ENCODE results near the gene C6orf136. TPM values are rescaled to one million over a fixed set of nuclear protein-coding genes. Genes with fewer than 3 reads are reported as not detected.

C6orf136 gene
- total and polyA plus RNA-seq, 10 of the 15 experiments (the other 5 are each of a cell fraction or from before 2014, with no cell fraction given): 5.2 to 24.1 (median 14.9) TPM

DNA sequence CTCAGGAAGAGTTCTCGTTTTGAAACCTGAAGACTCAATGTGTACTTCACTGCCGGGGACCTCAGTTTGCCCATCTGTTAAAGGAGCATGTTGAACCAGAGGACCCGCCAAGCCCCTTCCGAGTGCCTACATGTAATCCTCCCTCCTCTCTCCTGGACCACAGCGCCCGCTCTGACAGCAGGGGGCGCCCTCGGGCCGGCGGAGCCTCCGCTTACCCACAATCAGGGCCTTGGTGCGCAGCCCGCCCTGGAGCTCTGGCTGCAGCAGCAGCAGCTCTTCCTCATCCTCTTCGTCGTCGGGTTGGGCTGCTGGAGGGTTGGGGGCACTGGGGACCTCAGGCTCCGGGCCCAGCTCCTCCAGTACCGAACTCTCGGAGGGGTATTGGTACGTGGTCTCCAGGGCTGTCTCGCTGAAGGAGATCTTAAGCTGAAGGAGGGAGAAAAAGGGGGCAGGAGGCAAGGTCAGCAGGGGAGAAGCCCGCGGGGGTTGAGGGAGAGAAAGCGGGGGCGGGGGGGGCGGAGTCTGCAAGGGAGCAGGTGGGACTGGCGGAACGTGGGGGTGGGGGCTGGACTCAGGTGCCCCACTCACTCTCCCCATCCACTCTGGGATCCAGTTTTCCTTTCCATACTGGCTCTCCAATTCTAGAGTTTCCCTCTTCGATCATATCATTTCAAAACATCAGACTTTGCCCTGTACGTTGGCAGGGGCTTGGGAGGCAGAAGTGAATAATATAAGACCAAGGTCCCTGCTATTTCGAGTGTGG is 32.2 kb downstream of the C6orf136 start:
- Histone ChIP-seq H3K9ac (ENCODE audit: control insufficient read depth, insufficient read depth, low read length) (peak overlapping the region; percentile 73), H3K36me3 (ENCODE audit: control insufficient read depth in 2 of 2, insufficient read depth in 2 of 2, low read length in 1 of 2) (peaks cover 10 to 24% of the 10 kb centered on the region in 2 experiments), H3K27me3 (replicated peaks in 1 of 2; ENCODE audit: control insufficient read depth in 2 of 2, insufficient read depth in 2 of 2, low read length in 1 of 2) (no peaks in the 10 kb centered on the region), H3K4me1 (ENCODE audit: control insufficient read depth, insufficient read depth, low read length) (peaks cover 8% of the 10 kb centered on the region), H4K20me1 (ENCODE audit: control insufficient read depth, insufficient read depth) (peaks cover 5% of the 10 kb centered on the region; the same call in 1 of the 2 replicates), H3K4me2 (ENCODE audit: control insufficient read depth, insufficient read depth) (peak overlapping the region; percentile 89), H2AFZ (ENCODE audit: control insufficient read depth, low read depth, low read length) (no peak overlapping the region), H3K4me3 (peak overlapping the region; percentile 100), H3K79me2 (ENCODE audit: control insufficient read depth, insufficient read depth, low read length) (peaks cover 58% of the 10 kb centered on the region), H3K27ac (ENCODE audit: control insufficient read depth, insufficient read depth) (peak overlapping the region; percentile 65), H3K9me3 (replicated peaks; ENCODE audit: control insufficient read depth, insufficient read depth, low read length) (no peaks in the 10 kb centered on the region)
- ATAC-seq (peak; percentile 79), DNase-seq (ENCODE audit: low read depth, low spot score) (no peak), FAIRE-seq (peak; percentile 80)
- WGBS (ENCODE audit: insufficient coverage, insufficient replicate concordance, low lambda C conversion rate, missing lambda C conversion rate): 1% methylated on average over 23 of the region's 31 CpGs
- ChIA-PET POLR2A (interaction anchor here (0.6 to 9.5 kb wide), 11 partner anchors 11 to 206 kb away, joined by 3 to 200 read pairs (median 3); partner anchors contain the start of genes ABCF1, DDR1, MDC1 and MRPS18B), RAD21 (ENCODE audit: unreplicated experiment) (interaction anchor here (0.7 to 14.2 kb wide), 23 partner anchors 9 to 408 kb away, joined by 3 to 232 read pairs (median 4); partner anchors contain the start of genes ABCF1, MDC1, NRM and TUBB), SMC1A (ENCODE audit: uncharacterized antibody, unreplicated experiment) (interaction anchor here (0.6 to 11.3 kb wide), 17 partner anchors 9 to 401 kb away, joined by 3 to 265 read pairs (median 4); partner anchors contain the start of genes MDC1, MRPS18B, NRM and TUBB), CTCF (interaction anchor here (0.6 to 9.5 kb wide), 37 partner anchors 9 to 485 kb away, joined by 3 to 487 read pairs (median 4); partner anchors contain the start of genes FLOT1, MDC1, NRM and TUBB)
- intact Hi-C loops (cut with micrococcal nuclease; ENCODE audit: unreplicated experiment): loop anchor here (1.0 to 2.0 kb wide), 2 partner anchors 43 to 52 kb away; no protein-coding TSS in a partner anchor
- no TSS peak for BruUV-seq (replicated peaks)
- in situ Hi-C loops (cut with MboI): no loop called here
- peak; percentile 74; the same call in 1 of the 2 replicates for TF ChIP-seq HDGF (IDR thresholded peaks at IDR 0.05)
- no peak for TF ChIP-seq HDAC2 (IDR thresholded peaks at IDR 0.05)
- TF ChIP-seq NR2C2 (IDR thresholded peaks at IDR 0.05; ENCODE audit: borderline replicate concordance, control insufficient read depth, insufficient read length, low read depth): no peak
- 0 out of 2 replicates have a peak, but pooled peaks have one; percentile 29 for TF ChIP-seq POLR2A (IDR thresholded peaks at IDR 0.05; ENCODE audit: low read depth, low read length)
- no peak for TF ChIP-seq JUNB (IDR thresholded peaks at IDR 0.05)
- no peak for TF ChIP-seq CEBPB (IDR thresholded peaks at IDR 0.05; ENCODE audit: borderline replicate concordance in 1 of 2, low read depth in 2 of 2, low read length in 2 of 2)
- TF ChIP-seq EGR1 (IDR thresholded peaks at IDR 0.05; ENCODE audit: borderline replicate concordance in 1 of 2, low read depth in 2 of 2, low read length in 2 of 2): peak in 1 of 2 experiments; percentile 93; a peak in 2 of 3 replicates
- peak; percentile 92 for TF ChIP-seq SMARCA5 (IDR thresholded peaks at IDR 0.05)
- TF ChIP-seq IKZF1 (conservative IDR thresholded peaks at IDR 0.05): peak; percentile 58
- TF ChIP-seq BCL11A (IDR thresholded peaks at IDR 0.05; ENCODE audit: low read depth, low read length): no peak
- TF ChIP-seq EZH2 (IDR thresholded peaks at IDR 0.05; ENCODE audit: borderline replicate concordance, control insufficient read depth, low read depth, low read length): no peak
- 0 out of 2 replicates have a peak, but pooled peaks have one; percentile 53 for TF ChIP-seq ZNF207 (IDR thresholded peaks at IDR 0.05; ENCODE audit: borderline replicate concordance)
- no peak for TF ChIP-seq SREBF1 (IDR thresholded peaks at IDR 0.05; ENCODE audit: low read length)
- TF ChIP-seq HDAC6 (IDR thresholded peaks at IDR 0.05; ENCODE audit: unreplicated experiment): no peak
- TF ChIP-seq CBFB (IDR thresholded peaks at IDR 0.05; ENCODE audit: low read depth): peak; percentile 89
- TF ChIP-seq RAD21 (IDR thresholded peaks at IDR 0.05; ENCODE audit: insufficient read depth, low read depth, low read length): peak; percentile 97
- TF ChIP-seq MXI1 (IDR thresholded peaks at IDR 0.05; ENCODE audit: low read depth, low read length): no peak
- TF ChIP-seq ZSCAN29 (IDR thresholded peaks at IDR 0.05): no peak
- TF ChIP-seq, protein P1, sequence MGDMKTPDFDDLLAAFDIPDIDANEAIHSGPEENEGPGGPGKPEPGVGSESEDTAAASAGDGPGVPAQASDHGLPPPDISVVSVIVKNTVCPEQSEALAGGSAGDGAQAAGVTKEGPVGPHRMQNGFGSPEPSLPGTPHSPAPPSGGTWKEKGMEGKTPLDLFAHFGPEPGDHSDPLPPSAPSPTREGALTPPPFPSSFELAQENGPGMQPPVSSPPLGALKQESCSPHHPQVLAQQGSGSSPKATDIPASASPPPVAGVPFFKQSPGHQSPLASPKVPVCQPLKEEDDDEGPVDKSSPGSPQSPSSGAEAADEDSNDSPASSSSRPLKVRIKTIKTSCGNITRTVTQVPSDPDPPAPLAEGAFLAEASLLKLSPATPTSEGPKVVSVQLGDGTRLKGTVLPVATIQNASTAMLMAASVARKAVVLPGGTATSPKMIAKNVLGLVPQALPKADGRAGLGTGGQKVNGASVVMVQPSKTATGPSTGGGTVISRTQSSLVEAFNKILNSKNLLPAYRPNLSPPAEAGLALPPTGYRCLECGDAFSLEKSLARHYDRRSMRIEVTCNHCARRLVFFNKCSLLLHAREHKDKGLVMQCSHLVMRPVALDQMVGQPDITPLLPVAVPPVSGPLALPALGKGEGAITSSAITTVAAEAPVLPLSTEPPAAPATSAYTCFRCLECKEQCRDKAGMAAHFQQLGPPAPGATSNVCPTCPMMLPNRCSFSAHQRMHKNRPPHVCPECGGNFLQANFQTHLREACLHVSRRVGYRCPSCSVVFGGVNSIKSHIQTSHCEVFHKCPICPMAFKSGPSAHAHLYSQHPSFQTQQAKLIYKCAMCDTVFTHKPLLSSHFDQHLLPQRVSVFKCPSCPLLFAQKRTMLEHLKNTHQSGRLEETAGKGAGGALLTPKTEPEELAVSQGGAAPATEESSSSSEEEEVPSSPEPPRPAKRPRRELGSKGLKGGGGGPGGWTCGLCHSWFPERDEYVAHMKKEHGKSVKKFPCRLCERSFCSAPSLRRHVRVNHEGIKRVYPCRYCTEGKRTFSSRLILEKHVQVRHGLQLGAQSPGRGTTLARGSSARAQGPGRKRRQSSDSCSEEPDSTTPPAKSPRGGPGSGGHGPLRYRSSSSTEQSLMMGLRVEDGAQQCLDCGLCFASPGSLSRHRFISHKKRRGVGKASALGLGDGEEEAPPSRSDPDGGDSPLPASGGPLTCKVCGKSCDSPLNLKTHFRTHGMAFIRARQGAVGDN (IDR thresholded peaks at IDR 0.05): no peak
- TF ChIP-seq FOXK2 (IDR thresholded peaks at IDR 0.05): no peak
- TF ChIP-seq KAT2A (conservative IDR thresholded peaks at IDR 0.05; ENCODE audit: control insufficient read depth, low read depth, low read length): no peak
